Esophagus muscularis mucosa (tissue), 4 donors: ENCODE data around the gene PLEKHH2. TPM values are rescaled to one million over a fixed set of nuclear protein-coding genes. Genes with fewer than 3 reads are reported as not detected.

Source experiments
- DNase-seq: peaks from one replicate; pipeline ENCODE4 v3.0.0-alpha.2; 2017; ENCODE audit errors: extremely low spot score
- H3K27ac ChIP-seq, 4 donors: fragments of 200-600 bp; sonication (generic); replicated peaks in 1 of 4; 1 replicate in 3 of 4; 2 replicates in 1 of 4; pipeline ENCODE4 v1.5.1; 2016 to 2019; ENCODE audit warnings: mild to moderate bottlenecking in 1 of 4
- H3K27me3 ChIP-seq, 4 donors: fragments of 200-600 bp; sonication (generic); one replicate each; pipeline versions ENCODE4 v1.5.1 to v1.6.0; 2016 to 2019
- H3K36me3 ChIP-seq, 4 donors: fragments of 200-600 bp; sonication (generic); one replicate each; pipeline ENCODE4 v1.5.1; 2016 to 2019
- H3K4me1 ChIP-seq, 4 donors: fragments of 200-600 bp; sonication (generic); one replicate each; pipeline ENCODE4 v1.5.1; 2016 to 2019
- H3K4me3 ChIP-seq, 4 donors: fragments of 200-600 bp; sonication (generic); 1 replicate in 2 of 4; 2 replicates in 2 of 4; pipeline ENCODE4 v1.5.1; 2016 to 2019; ENCODE audit warnings: mild to moderate bottlenecking in 4 of 4, moderate library complexity in 1 of 4
- H3K9me3 ChIP-seq, 4 donors: fragments of 200-600 bp; sonication (generic); 1 replicate in 3 of 4; 2 replicates in 1 of 4; pipeline ENCODE4 v1.5.1; 2016 to 2019
- EP300 ChIP-seq: sonication (generic); formaldehyde crosslinking; IDR thresholded peaks from one replicate; pipeline ENCODE4 v1.6.1; 2017; ENCODE audit warnings: antibody characterized with exemption
- POLR2A ChIP-seq: fragments of 450-650 bp; IDR thresholded peaks from one replicate; pipeline ENCODE4 v1.6.1; 2017; ENCODE audit warnings: antibody characterized with exemption, moderate library complexity, mild to moderate bottlenecking, low read depth
- POLR2AphosphoS5 ChIP-seq, 2 donors: sonication (generic); formaldehyde crosslinking; IDR thresholded peaks; one replicate each; pipeline ENCODE4 v1.6.1; 2017; ENCODE audit warnings: antibody characterized with exemption in 2 of 2
- WGBS: methylation state at CpG from one replicate; pipeline ENCODE4 v1.1.5; 2018; 5-methylcytosine and 5-hydroxymethylcytosine counted together
- intact Hi-C: fragments of 100-400 bp; cut with DNase I; formaldehyde crosslinking; loops from one replicate; pipeline ENCODE4 v1.15.1; 2023
- total RNA-seq, 4 donors: library from RNA; depleted of rRNA; stranded (reverse); fragments of >200 nt; gene quantifications; one replicate each; pipeline versions ENCODE4 v1.1.0 to v1.2.1, GENCODE V29; 2016
- TF ChIP-seq, protein P1 (sequence below), 3 experiments: fragments of 200-600 bp in 2 of 3; fragments of 450-650 bp in 1 of 3; sonication (generic) in 2 of 3; IDR thresholded peaks; one replicate each; pipeline ENCODE4 v1.5.1; 2017 to 2019; ENCODE audit warnings: antibody characterized with exemption in 3 of 3, mild to moderate bottlenecking in 2 of 3, moderate library complexity in 1 of 3

Gene PLEKHH2
- total RNA-seq, 4 donors from 2014 or later: 20.3 to 32.4 (median 25.1) TPM

DNA sequence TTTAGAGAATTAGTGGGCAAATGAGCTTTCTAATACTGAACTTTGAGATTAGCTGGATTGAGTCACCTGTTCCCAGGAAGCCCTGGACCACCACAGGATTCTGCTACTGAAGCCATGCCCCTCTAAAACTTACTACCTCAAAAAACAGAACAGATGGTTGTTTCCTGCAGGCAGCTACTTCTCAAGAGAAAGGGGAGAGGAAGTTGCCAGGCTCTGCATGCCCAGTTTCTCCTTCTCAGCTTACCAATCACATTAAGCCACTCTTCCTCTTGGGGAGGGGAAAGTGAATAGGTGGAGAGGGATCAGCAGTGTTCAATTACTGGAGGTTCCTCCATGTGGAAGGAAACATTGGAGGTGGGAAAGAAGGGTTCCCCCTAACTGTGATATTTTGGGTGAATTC lies 64.1 kb downstream of the PLEKHH2 start:
- DNase-seq: no peak
- TF ChIP-seq POLR2AphosphoS5 (IDR thresholded peaks at IDR 0.05): no peak
- no peak for TF ChIP-seq POLR2A
- TF ChIP-seq, protein P1, sequence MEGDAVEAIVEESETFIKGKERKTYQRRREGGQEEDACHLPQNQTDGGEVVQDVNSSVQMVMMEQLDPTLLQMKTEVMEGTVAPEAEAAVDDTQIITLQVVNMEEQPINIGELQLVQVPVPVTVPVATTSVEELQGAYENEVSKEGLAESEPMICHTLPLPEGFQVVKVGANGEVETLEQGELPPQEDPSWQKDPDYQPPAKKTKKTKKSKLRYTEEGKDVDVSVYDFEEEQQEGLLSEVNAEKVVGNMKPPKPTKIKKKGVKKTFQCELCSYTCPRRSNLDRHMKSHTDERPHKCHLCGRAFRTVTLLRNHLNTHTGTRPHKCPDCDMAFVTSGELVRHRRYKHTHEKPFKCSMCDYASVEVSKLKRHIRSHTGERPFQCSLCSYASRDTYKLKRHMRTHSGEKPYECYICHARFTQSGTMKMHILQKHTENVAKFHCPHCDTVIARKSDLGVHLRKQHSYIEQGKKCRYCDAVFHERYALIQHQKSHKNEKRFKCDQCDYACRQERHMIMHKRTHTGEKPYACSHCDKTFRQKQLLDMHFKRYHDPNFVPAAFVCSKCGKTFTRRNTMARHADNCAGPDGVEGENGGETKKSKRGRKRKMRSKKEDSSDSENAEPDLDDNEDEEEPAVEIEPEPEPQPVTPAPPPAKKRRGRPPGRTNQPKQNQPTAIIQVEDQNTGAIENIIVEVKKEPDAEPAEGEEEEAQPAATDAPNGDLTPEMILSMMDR (IDR thresholded peaks at IDR 0.05): no peak
- no peak for TF ChIP-seq EP300
- Histone ChIP-seq H3K36me3 (peaks cover 0 to 5% (median 0%) of the 10 kb centered on the region in 4 donors), H3K4me3 (no peak overlapping the region), H3K27ac (no peak overlapping the region), H3K9me3 (no peaks in the 10 kb centered on the region), H3K27me3 (no peaks in the 10 kb centered on the region), H3K4me1 (no peaks in the 10 kb centered on the region)
- intact Hi-C loops: no loop called here

GRCh38 chr2:43707255-43708015 lies 70.4 kb downstream of the PLEKHH2 start:
- Histone ChIP-seq H3K4me1 (no peaks in the 10 kb centered on the region), H3K4me3 (no peak overlapping the region), H3K27me3 (no peaks in the 10 kb centered on the region), H3K36me3 (peaks cover 0 to 30% (median 2%) of the 10 kb centered on the region in 4 donors), H3K27ac (peak overlapping the region in 1 of 4 donors; percentile 1), H3K9me3 (no peaks in the 10 kb centered on the region)
- DNase-seq: no peak
- WGBS: 33% methylated on average over 7 of the region's 7 CpGs
- intact Hi-C loops: no loop called here
- TF ChIP-seq, protein P1 (IDR thresholded peaks at IDR 0.05): no peak
- peak in 1 of 2 donors; percentile 30 for TF ChIP-seq POLR2AphosphoS5 (IDR thresholded peaks at IDR 0.05)
- TF ChIP-seq EP300: no peak
- TF ChIP-seq POLR2A: no peak

DNA sequence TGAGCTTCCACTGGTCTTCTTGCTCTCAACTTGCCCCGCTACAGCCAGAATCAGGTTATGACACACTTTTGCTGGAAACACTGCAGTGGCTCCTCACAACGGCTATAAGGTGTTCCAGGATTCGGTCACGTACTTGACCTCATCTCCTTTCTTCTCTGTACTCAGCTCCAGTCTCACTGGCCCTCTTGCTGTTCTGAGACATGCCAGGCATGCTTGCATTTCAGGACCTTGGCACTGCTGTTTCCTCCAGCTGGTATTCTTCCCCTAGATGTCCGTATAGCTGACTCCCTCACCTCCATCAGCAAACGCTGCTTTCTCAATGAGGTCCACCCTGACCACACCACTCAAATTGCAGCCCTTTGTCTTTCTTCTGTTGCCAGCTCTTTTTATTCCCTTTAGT lies 71.1 kb downstream of the PLEKHH2 start:
- WGBS: 92% methylated on average over 6 of the region's 6 CpGs
- Histone ChIP-seq H3K9me3 (no peaks in the 10 kb centered on the region), H3K27ac (no peak overlapping the region), H3K36me3 (peaks cover 0 to 30% (median 2%) of the 10 kb centered on the region in 4 donors), H3K4me1 (no peaks in the 10 kb centered on the region), H3K4me3 (no peak overlapping the region), H3K27me3 (no peaks in the 10 kb centered on the region)
- intact Hi-C loops: no loop called here
- no peak for DNase-seq
- TF ChIP-seq, protein P1 (IDR thresholded peaks at IDR 0.05): no peak
- TF ChIP-seq POLR2A (no peak), EP300 (no peak), POLR2AphosphoS5 (IDR thresholded peaks at IDR 0.05) (no peak)

GRCh38 chr2:43708891-43709290 lies 71.8 kb downstream of the PLEKHH2 start:
- no peaks in the 10 kb centered on the region for H3K9me3 ChIP-seq
- DNase-seq: no peak
- H3K36me3 ChIP-seq: peaks cover 0 to 30% (median 2%) of the 10 kb centered on the region in 4 donors
- intact Hi-C loops: no loop called here
- no peaks in the 10 kb centered on the region for H3K27me3 ChIP-seq
- no peaks in the 10 kb centered on the region for H3K4me1 ChIP-seq
- no peak overlapping the region for H3K27ac ChIP-seq
- TF ChIP-seq, protein P1 (IDR thresholded peaks at IDR 0.05): no peak
- TF ChIP-seq EP300 (no peak), POLR2A (no peak), POLR2AphosphoS5 (IDR thresholded peaks at IDR 0.05) (no peak)
- H3K4me3 ChIP-seq: no peak overlapping the region

- no peak overlapping the region for H3K4me3 ChIP-seq
- intact Hi-C loops: no loop called here
- no peaks in the 10 kb centered on the region for H3K4me1 ChIP-seq
- H3K27ac ChIP-seq: no peak overlapping the region
- no peak for DNase-seq
- H3K27me3 ChIP-seq: no peaks in the 10 kb centered on the region
- H3K36me3 ChIP-seq: peaks cover 0 to 30% (median 2%) of the 10 kb centered on the region in 4 donors
- TF ChIP-seq POLR2A (no peak), EP300 (no peak), POLR2AphosphoS5 (IDR thresholded peaks at IDR 0.05) (no peak)
- TF ChIP-seq, protein P1 (IDR thresholded peaks at IDR 0.05): no peak
- no peaks in the 10 kb centered on the region for H3K9me3 ChIP-seq
Measured at GRCh38 chr2:43710866-43711265, 73.8 kb downstream of the PLEKHH2 start.
